Measurements from ENCODE around the gene RGPD4.
A peak's percentile ranks its signal among the peaks of the same experiment; 100 is the strongest.
"Not testable (repeated sequence)": the region's sequence is repeated elsewhere in the genome, so short reads cannot be mapped to it uniquely, and the experiment has no call there.

RGPD4 gene

GRCh38 chr2:107826749-107827148 is at the start of gene RGPD4:
TSS of gene RGPD4 (plus strand) at chr2:107826892. CDS start at chr2:107827014, 122 bp downstream.
- DNase-seq = not testable (repeated sequence)

GRCh38 chr2:107777974-107778373 is 48.7 kb upstream of the RGPD4 start:
- DNase-seq = no peak

- no peak for DNase-seq
These were observed 40.9 kb upstream of the RGPD4 start for GRCh38 chr2:107785756-107786155.

- DNase-seq = no peak
These were observed 35.9 kb upstream of the RGPD4 start for GRCh38 chr2:107790837-107791236.

GRCh38 chr2:107801498-107801897 is 25.2 kb upstream of the RGPD4 start:
- DNase-seq = no peak

GRCh38 chr2:107804608-107805498 is 21.8 kb upstream of the RGPD4 start:
- DNase-seq = peak; percentile 3

GRCh38 chr2:107806901-107807300 is 19.8 kb upstream of the RGPD4 start:
- DNase-seq = no peak

- DNase-seq = no peak
These were observed 18.7 kb upstream of the RGPD4 start for GRCh38 chr2:107807988-107808387.

- no peak for DNase-seq
These were observed 17.7 kb upstream of the RGPD4 start for GRCh38 chr2:107808959-107809358.

GRCh38 chr2:107809835-107810234 is 16.9 kb upstream of the RGPD4 start:
- no peak for DNase-seq

GRCh38 chr2:107810734-107811133 is 16.0 kb upstream of the RGPD4 start:
- no peak for DNase-seq

GRCh38 chr2:107811411-107811810 is 15.3 kb upstream of the RGPD4 start:
- no peak for DNase-seq

- no peak for DNase-seq
These were observed 14.7 kb upstream of the RGPD4 start for GRCh38 chr2:107812006-107812405.

- DNase-seq = no peak
These were observed 9.3 kb upstream of the RGPD4 start for GRCh38 chr2:107817378-107817777.

- no peak for DNase-seq
These were observed 4.4 kb upstream of the RGPD4 start for GRCh38 chr2:107822302-107822701.

- no peak for DNase-seq
These were observed 2.1 kb upstream of the RGPD4 start for GRCh38 chr2:107824451-107825205.

- no peak for DNase-seq
These were observed 1.5 kb upstream of the RGPD4 start for GRCh38 chr2:107825206-107825563.

GRCh38 chr2:107829514-107829913 is 2.8 kb downstream of the RGPD4 start:
- not testable (repeated sequence) for DNase-seq

GRCh38 chr2:107833152-107833551 is 6.5 kb downstream of the RGPD4 start:
- not testable (repeated sequence) for DNase-seq

GRCh38 chr2:107833618-107834017 is 6.9 kb downstream of the RGPD4 start:
- DNase-seq = not testable (repeated sequence)

- not testable (repeated sequence) for DNase-seq
These were observed 89.4 kb downstream of the RGPD4 start for GRCh38 chr2:107916121-107916520.

- not testable (repeated sequence) for DNase-seq
These were observed 90.1 kb downstream of the RGPD4 start for GRCh38 chr2:107916696-107917370.

GRCh38 chr2:107927034-107927534 is 100.4 kb downstream of the RGPD4 start:
- no peak for DNase-seq
